ENCODE data around the gene FSCN2.

FSCN2 gene

DNA sequence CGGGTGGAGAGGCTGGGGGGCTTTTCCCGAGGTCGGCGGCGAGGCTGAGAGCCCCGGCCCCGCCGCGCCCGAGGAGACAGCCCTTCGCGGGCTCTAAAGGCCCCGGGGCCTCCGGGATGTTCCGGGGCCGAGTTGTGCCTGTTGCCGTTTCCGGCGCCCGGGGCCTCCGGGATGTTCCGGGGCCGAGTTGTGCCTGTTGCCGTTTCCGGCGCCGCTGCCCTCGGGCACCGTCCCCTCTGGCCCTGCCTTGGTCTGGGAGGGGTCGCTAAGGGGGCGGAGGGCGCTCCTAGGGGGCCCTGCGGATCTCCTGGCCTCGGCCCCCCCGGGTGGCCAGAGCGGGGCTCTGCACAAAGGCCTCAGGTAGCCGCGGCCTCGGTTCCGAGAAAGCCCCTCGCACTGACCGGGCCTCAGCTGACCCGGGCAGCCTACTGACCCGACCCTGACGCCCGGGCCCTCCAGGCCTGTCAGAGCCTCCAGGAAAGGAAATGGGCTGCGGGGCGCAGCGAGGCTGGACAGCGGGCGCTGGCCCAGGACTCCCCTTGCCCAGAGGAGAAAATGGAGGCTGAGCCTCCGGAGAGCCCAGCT is 39.8 kb upstream of the FSCN2 start:
- FAIRE-seq = no peak
- TF ChIP-seq, protein P1, sequence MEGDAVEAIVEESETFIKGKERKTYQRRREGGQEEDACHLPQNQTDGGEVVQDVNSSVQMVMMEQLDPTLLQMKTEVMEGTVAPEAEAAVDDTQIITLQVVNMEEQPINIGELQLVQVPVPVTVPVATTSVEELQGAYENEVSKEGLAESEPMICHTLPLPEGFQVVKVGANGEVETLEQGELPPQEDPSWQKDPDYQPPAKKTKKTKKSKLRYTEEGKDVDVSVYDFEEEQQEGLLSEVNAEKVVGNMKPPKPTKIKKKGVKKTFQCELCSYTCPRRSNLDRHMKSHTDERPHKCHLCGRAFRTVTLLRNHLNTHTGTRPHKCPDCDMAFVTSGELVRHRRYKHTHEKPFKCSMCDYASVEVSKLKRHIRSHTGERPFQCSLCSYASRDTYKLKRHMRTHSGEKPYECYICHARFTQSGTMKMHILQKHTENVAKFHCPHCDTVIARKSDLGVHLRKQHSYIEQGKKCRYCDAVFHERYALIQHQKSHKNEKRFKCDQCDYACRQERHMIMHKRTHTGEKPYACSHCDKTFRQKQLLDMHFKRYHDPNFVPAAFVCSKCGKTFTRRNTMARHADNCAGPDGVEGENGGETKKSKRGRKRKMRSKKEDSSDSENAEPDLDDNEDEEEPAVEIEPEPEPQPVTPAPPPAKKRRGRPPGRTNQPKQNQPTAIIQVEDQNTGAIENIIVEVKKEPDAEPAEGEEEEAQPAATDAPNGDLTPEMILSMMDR (IDR thresholded peaks at IDR 0.05; ENCODE audit: insufficient read depth, missing control alignments) = no peak
- no peak for DNase-seq (ENCODE audit: insufficient read length, low spot score)

DNA sequence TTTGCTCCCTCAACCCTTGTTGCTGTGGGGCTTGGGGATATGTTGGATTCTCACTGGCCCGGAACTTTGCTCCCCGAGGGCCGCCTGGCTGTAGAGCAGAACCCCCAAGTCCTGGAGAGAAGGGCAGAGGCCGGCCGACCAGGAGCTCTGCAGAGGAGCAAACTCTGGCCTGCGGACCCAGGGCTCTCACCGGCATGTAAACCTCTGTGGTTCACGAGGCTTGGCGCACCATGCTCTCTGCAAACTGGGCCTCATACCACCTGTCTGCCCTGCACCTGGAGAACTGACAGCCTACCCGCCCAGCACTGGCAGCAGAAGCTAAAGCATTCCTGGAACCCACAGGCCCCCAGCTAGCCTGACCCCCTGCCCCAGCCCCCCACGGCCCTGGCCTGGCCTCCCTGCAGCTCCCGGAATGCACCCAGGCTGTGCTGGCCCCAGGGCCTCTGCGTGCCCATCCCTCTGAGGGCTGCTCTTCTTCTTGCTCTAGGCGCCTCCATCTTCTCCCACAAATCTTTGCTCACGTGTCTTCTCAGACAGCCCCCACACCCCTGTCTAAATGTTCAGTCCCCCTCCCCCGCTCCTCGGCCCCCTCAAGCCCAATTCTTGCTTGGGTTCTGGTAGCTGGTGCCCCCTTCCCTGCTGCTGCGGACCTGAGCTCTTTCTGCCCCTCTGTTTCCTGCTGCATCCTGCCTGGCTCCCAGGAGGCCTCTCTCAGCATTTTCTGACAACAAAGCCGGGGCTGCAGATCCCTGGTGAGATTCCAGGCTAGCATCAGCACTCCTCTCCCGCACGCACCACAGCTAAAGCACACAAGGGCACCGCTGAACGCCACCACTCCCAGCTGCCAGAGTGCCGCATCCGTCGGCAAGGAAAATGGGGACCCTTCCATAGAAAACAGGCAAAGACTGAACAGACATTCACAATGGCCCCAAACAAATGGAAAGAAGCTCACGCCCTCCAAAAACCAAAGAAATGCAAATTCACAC is 38.9 kb upstream of the FSCN2 start:
- TF ChIP-seq, protein P1 (IDR thresholded peaks at IDR 0.05; ENCODE audit: insufficient read depth, missing control alignments) = no peak
- no peak for FAIRE-seq
- no peak for DNase-seq (ENCODE audit: insufficient read length, low spot score)

DNA sequence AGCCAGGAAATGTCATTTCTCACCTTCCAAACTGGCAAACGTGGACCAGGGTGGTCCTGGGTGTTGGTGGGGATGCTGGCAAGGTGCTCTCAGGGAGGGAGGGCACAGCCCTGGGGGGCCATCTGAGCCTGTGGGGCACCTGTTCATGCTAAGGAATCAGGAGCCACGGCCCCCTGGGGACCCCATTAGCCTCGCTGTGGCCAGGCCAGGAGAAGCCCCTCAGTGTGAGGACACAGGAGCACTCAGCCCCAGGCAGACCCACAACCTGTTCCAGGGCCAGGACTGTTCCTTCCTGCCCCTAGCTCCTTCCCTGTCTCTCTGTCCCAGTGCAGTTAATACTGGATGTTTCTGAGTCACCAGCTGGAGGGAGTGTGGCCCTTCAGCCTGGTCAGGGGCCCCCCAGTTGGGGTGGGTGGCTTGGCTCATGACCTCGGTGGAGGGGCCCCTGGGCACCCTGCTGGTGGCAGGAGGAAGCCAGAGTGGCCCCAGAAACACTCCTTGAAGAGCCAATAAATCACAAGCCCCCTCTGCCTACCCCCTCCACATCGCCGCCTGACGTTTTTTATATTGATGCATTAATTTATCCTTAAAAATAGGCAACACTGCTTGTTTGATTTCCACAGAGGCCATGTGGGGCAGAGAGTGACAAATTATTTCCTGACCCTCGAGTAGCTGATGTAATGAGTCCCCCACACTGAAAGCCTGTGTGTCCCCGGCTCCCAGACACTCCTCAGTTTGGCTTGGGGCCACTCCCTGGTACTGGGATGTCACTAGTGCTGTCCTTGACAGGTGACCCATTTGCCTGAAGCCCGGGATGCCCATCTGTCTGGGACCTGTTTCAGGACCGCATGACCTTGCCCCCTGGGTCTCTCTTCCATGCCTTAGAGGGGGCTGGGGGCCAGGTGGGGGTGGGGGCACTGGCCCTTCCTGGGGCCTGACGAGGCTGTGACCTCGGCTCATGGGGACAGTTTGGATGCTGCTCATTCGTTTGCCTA is 37.9 kb upstream of the FSCN2 start:
- DNase-seq (ENCODE audit: insufficient read length, low spot score) (no peak), FAIRE-seq (no peak)
- TF ChIP-seq, protein P1 (IDR thresholded peaks at IDR 0.05; ENCODE audit: insufficient read depth, missing control alignments) = no peak

DNA sequence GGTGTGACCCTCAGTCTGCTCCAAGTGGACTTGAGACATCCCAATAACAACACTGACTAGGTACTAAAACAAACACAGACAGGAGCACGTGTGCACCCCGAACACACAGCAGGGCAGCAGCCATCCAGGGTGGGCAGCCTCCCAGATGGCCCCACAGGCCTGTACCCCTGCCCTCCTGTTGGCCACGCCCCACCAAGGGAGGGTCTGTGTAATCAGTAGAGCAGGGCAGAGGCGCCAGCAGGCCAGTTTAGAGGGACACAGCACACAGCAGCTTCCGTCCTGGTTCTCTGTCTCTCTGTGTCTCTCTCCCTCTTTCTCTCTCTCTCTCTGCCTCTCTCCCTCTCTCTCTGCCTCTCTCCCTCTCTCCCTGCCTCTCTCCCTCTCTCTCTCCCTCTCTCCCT is 37.0 kb upstream of the FSCN2 start:
- FAIRE-seq (no peak), DNase-seq (ENCODE audit: insufficient read length, low spot score) (no peak)
- TF ChIP-seq, protein P1 (IDR thresholded peaks at IDR 0.05; ENCODE audit: insufficient read depth, missing control alignments) = no peak

DNA sequence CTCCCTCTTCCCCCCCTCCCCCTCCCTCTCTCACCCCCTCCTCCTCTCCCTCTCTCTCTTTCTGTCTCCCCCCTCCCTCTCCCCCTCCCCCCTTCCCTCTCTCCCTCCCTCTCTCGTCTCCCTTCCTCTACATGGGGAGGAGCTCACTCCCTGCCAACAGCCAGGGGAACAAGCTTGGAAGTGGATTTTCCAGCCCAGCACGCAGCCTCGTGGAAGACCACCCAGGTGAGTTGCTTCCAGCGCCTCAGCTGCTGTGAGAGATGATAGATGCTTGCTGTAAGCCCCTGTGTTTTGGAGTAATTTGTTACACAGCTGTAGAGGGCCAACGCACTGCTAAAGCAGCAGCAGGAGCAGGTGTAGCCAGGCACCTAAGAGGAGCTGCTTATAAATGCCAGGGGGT is 36.4 kb upstream of the FSCN2 start:
- FAIRE-seq (no peak), DNase-seq (ENCODE audit: insufficient read length, low spot score) (no peak)
- TF ChIP-seq, protein P1 (IDR thresholded peaks at IDR 0.05; ENCODE audit: insufficient read depth, missing control alignments) = no peak

DNA sequence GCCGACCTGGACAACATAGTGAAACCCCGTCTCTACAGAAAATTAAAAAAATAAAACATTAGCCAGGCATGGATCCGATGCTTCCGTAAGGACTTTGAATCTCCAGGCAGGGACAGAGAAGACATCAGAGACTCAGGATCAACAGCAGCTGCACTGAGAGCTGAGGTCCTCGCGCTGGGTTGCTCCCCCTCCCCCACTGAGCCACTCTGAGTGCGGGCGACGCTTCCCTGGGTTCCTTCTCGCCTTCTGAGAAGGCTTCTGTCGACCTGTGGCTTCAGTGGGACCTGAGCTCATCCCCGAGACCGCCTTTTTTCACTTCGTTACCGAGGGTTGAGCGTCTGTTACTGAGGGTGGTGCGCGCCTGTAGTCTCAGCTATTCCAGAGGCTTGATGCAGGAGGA is 36.0 kb upstream of the FSCN2 start:
- no peak for DNase-seq (ENCODE audit: insufficient read length, low spot score)
- FAIRE-seq = no peak
- TF ChIP-seq, protein P1 (IDR thresholded peaks at IDR 0.05; ENCODE audit: insufficient read depth, missing control alignments) = no peak
